Measurements from ENCODE around the gene PBX2. TPM values are rescaled to one million over a fixed set of nuclear protein-coding genes. Genes with fewer than 3 reads are reported as not detected.

PBX2 gene
- total and polyA plus RNA-seq, 11 donors: 25.3 to 60.4 (median 39.7) TPM

DNA sequence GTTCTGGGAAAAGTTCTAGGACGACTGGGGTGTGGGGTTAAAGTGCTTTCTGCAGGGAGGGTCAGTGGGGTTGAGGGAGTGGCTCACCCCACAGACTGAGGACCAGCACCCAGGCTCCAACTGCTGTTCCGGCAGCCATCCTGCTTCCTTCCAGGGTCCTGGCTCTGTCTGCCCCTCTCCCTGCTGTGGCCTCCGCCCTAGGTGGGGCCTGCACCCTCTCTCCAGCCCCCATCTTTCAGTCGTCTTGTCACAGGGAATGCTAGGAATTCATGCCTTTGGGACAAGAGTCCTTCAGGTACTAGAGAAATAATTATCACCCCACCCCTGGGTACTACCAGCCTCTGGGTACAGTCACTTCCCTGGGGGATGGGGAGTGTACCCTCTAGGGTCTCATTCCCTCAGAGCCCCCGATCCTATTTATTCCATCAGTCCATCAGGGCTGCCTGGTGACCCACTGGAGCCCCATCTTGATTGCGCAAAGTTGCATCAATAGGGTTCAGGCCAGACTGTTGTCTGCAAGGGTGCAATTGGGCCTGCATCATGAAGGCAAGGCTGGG lies 5.8 kb downstream of the PBX2 start, which contains the start of gene AGER:
Gene AGER, minus strand, starts transcription at position 170 of the 557 bp plus-strand sequence. Its CDS starts 31 bp downstream, at position 139.
- ATAC-seq (no peak), DNase-seq (no peak)
- peaks cover 0 to 65% (median 55%) of the 10 kb centered on the region in 9 donors for H3K36me3 ChIP-seq
- H3K4me3 ChIP-seq: no peak within 1 kb of the TSS
- no peaks in the 10 kb centered on the region for H3K9me3 ChIP-seq
- intact Hi-C loops (cut with DNase I): no loop called here
- H3K27ac ChIP-seq: peak within 1 kb of the TSS in 11 of 12 donors; percentile 68 to 100 (median 80)
- H3K4me1 ChIP-seq: peaks cover 8 to 83% (median 69%) of the 10 kb centered on the region in 12 donors
- no peaks in the 10 kb centered on the region for H3K27me3 ChIP-seq
- TF ChIP-seq CTCF (IDR thresholded peaks at IDR 0.05) (no peak), POLR2A (IDR thresholded peaks at IDR 0.05) (peak in 1 of 2 donors; percentile 10)
- WGBS, 4 donors: 62 to 69% (median 66%) methylated on average over 6 of the region's 6 CpGs

- Histone ChIP-seq H3K27me3 (no peaks in the 10 kb centered on the region), H3K4me3 (no peak overlapping the region), H3K9me3 (no peaks in the 10 kb centered on the region), H3K27ac (peak overlapping the region in 11 of 12 donors; percentile 62 to 100 (median 71)), H3K36me3 (peaks cover 0 to 65% (median 55%) of the 10 kb centered on the region in 9 donors), H3K4me1 (peaks cover 9 to 83% (median 69%) of the 10 kb centered on the region in 12 donors)
- TF ChIP-seq POLR2A (IDR thresholded peaks at IDR 0.05) (no peak), CTCF (IDR thresholded peaks at IDR 0.05) (no peak)
- peak in 4 of 5 donors; percentile 57 to 67 (median 64) for DNase-seq
- intact Hi-C loops (cut with DNase I): no loop called here
- WGBS, 4 donors: 61 to 75% (median 69%) methylated on average over 12 to 15 of the region's 15 CpGs
- ATAC-seq: no peak
These were observed 6.4 kb downstream of the PBX2 start for GRCh38 chr6:32183483-32184083.

- Histone ChIP-seq H3K4me3 (no peak overlapping the region), H3K36me3 (peaks cover 0 to 65% (median 54%) of the 10 kb centered on the region in 9 donors), H3K4me1 (peaks cover 9 to 78% (median 64%) of the 10 kb centered on the region in 12 donors), H3K27me3 (no peaks in the 10 kb centered on the region), H3K9me3 (no peaks in the 10 kb centered on the region), H3K27ac (peak overlapping the region in 11 of 12 donors; percentile 62 to 100 (median 71))
- TF ChIP-seq CTCF (IDR thresholded peaks at IDR 0.05) (no peak), POLR2A (IDR thresholded peaks at IDR 0.05) (no peak)
- intact Hi-C loops (cut with DNase I): no loop called here
- no peak for ATAC-seq
- DNase-seq: no peak
- 76 to 86% (median 79%) methylated on average over 3 of the region's 3 CpGs for WGBS, 4 donors
These were observed 7.0 kb downstream of the PBX2 start for GRCh38 chr6:32183030-32183429.

GRCh38 chr6:32182555-32182981 lies 7.4 kb downstream of the PBX2 start:
- TF ChIP-seq CTCF (IDR thresholded peaks at IDR 0.05) (no peak), POLR2A (IDR thresholded peaks at IDR 0.05) (no peak)

More at GRCh38 chr6:32182555-32182981, 7.4 kb downstream of the PBX2 start:
- 87 to 89% (median 88%) methylated on average over 10 of the region's 10 CpGs for WGBS, 4 donors
- DNase-seq (no peak), ATAC-seq (no peak)
- H3K36me3 ChIP-seq: peaks cover 0 to 61% (median 50%) of the 10 kb centered on the region in 9 donors
- peaks cover 9 to 73% (median 59%) of the 10 kb centered on the region in 12 donors for H3K4me1 ChIP-seq
- H3K27ac ChIP-seq: peak overlapping the region in 9 of 12 donors; percentile 62 to 100 (median 71)
- H3K9me3 ChIP-seq: no peaks in the 10 kb centered on the region
- intact Hi-C loops (cut with DNase I): no loop called here
- no peaks in the 10 kb centered on the region for H3K27me3 ChIP-seq
- H3K4me3 ChIP-seq: no peak overlapping the region

All from heart left ventricle (tissue), 16 donors.